Keratinocyte (primary cell): ENCODE data around the gene CCR7.

ENCODE experiments used
- EZH2 ChIP-seq: IDR thresholded peaks from one replicate; pipeline ENCODE4 v1.6.1; 2012; ENCODE audit warnings: inconsistent platforms, mild to moderate bottlenecking, low read length, moderate library complexity
- TF ChIP-seq, protein P1 (sequence below), 3 experiments: IDR thresholded peaks in 1 of 3; conservative IDR thresholded peaks in 1 of 3; optimal IDR thresholded peaks in 1 of 3; 2 replicates in 2 of 3; 3 replicates in 1 of 3; pipeline versions ENCODE3 to v1.5.1; 2011; ENCODE audit warnings: low read length in 3 of 3, mild to moderate bottlenecking in 3 of 3, moderate library complexity in 2 of 3, control low read depth in 1 of 3, inconsistent platforms in 1 of 3; ENCODE audit not compliant: insufficient read depth in 2 of 3; ENCODE audit errors: extremely low read depth in 1 of 3

DNA sequence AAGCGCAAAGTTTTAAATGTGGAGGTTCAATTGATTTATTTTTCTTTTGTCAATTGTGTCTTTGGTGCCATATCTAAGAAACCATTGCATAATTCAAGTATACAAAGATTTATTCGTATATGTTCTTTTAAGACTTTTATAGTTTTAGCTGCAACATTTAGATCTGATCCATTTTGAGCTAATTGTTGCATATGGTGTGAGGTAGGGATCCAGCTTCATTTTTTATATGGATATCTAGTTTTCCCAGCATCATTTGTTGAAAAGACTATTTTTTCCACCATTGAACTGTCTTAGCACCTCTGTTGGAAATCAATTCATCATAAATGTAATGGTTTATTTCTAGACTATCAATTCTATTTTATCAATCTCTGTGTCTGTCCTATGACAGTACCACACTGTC is 2.1 kb upstream of the CCR7 start:
- TF ChIP-seq, protein P1, sequence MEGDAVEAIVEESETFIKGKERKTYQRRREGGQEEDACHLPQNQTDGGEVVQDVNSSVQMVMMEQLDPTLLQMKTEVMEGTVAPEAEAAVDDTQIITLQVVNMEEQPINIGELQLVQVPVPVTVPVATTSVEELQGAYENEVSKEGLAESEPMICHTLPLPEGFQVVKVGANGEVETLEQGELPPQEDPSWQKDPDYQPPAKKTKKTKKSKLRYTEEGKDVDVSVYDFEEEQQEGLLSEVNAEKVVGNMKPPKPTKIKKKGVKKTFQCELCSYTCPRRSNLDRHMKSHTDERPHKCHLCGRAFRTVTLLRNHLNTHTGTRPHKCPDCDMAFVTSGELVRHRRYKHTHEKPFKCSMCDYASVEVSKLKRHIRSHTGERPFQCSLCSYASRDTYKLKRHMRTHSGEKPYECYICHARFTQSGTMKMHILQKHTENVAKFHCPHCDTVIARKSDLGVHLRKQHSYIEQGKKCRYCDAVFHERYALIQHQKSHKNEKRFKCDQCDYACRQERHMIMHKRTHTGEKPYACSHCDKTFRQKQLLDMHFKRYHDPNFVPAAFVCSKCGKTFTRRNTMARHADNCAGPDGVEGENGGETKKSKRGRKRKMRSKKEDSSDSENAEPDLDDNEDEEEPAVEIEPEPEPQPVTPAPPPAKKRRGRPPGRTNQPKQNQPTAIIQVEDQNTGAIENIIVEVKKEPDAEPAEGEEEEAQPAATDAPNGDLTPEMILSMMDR (optimal IDR thresholded peaks at IDR 0.05 in 1 of 3, IDR thresholded peaks at IDR 0.05 in 1 of 3, conservative IDR thresholded peaks at IDR 0.05 in 1 of 3; ENCODE audit: extremely low read depth in 1 of 3, insufficient read depth in 2 of 3, low read length in 3 of 3): no peak
- no peak for TF ChIP-seq EZH2
